H1 (cell line): ENCODE measurements around the gene PEX12. TPM values are rescaled to one million over a fixed set of nuclear protein-coding genes. Genes with fewer than 3 reads are reported as not detected.

ENCODE experiments used
- CTCF ChIA-PET: fragments of 300-600 bp; sonication (Branson Sonifier 250); formaldehyde crosslinking; loops from one replicate; lab custom pipeline; 2021; ENCODE audit not compliant: partially characterized antibody; lab: Charles Lee
- POLR2A ChIA-PET: fragments of 300-600 bp; sonication (Branson Sonifier 250); formaldehyde crosslinking; loops from one replicate; lab custom pipeline; 2021; ENCODE audit warnings: inconsistent platforms; ENCODE audit not compliant: partially characterized antibody; lab: Charles Lee
- DNase-seq, 2 experiments: peaks; one replicate each; pipeline versions ENCODE4 v3.0.0 to v3.0.0-alpha.2; 2010 to 2022; ENCODE audit warnings: low spot score in 2 of 2, low read depth in 1 of 2, mixed read lengths in 1 of 2
- FAIRE-seq: peaks from 2 replicates; lab custom pipeline; 2011; peaks lifted over from hg19 to GRCh38; lab: Jason Lieb, UNC
- H2AFZ ChIP-seq: 2 replicates; pipeline ENCODE4 v1.8.1; 2012; ENCODE audit warnings: low read length, inconsistent platforms
- H2AK5ac ChIP-seq: 2 replicates; pipeline ENCODE4 v1.6.1; 2013; ENCODE audit warnings: low read depth, low read length
- H2BK120ac ChIP-seq: replicated peaks from 2 replicates; pipeline ENCODE3; 2013; ENCODE audit warnings: low read depth, low read length, inconsistent platforms
- H2BK12ac ChIP-seq: 2 replicates; pipeline ENCODE4 v1.6.1; 2013; ENCODE audit warnings: low read depth, low read length
- H2BK15ac ChIP-seq: 2 replicates; pipeline ENCODE4 v1.6.1; 2013; ENCODE audit warnings: low read length
- H2BK20ac ChIP-seq: 2 replicates; pipeline ENCODE4 v1.6.1; 2013; ENCODE audit warnings: low read length
- H2BK5ac ChIP-seq: 2 replicates; pipeline ENCODE4 v1.6.1; 2013; ENCODE audit warnings: low read depth, low read length
- H3K14ac ChIP-seq: 2 replicates; pipeline ENCODE4 v1.6.1; 2013; ENCODE audit warnings: inconsistent platforms; ENCODE audit not compliant: insufficient read length
- H3K18ac ChIP-seq: 2 replicates; pipeline ENCODE4 v1.6.1; 2013; ENCODE audit warnings: low read length; ENCODE audit errors: extremely low read depth
- H3K23ac ChIP-seq: 2 replicates; pipeline ENCODE4 v1.6.1; 2013; ENCODE audit warnings: inconsistent platforms; ENCODE audit not compliant: insufficient read length
- H3K23me2 ChIP-seq: 2 replicates; pipeline ENCODE4 v1.6.1; 2013; ENCODE audit warnings: low read depth, low read length
- H3K27ac ChIP-seq: 2 replicates; pipeline ENCODE4 v1.6.1; 2011; ENCODE audit warnings: low read depth, low read length, inconsistent platforms
- H3K27me3 ChIP-seq, 4 experiments: replicated peaks in 1 of 4; 1 replicate in 1 of 4; 2 replicates in 3 of 4; pipeline versions ENCODE4 v1.6.1 to v1.8.1; 2011 to 2013; ENCODE audit warnings: low read length in 3 of 4, mild to moderate bottlenecking in 3 of 4, inconsistent platforms in 2 of 4, mixed read lengths in 2 of 4, moderate library complexity in 1 of 4; ENCODE audit not compliant: control insufficient read depth in 3 of 4, insufficient read depth in 3 of 4; ENCODE audit errors: extremely low read depth in 1 of 4
- H3K36me3 ChIP-seq, 4 experiments: 2 replicates each; pipeline versions ENCODE4 v1.6.1 to v1.8.1; 2011 to 2013; ENCODE audit warnings: mild to moderate bottlenecking in 4 of 4, low read length in 3 of 4, moderate library complexity in 2 of 4, control low read depth in 1 of 4, inconsistent platforms in 1 of 4; ENCODE audit not compliant: insufficient read depth in 4 of 4, control insufficient read depth in 2 of 4
- H3K4ac ChIP-seq: replicated peaks from 2 replicates; pipeline ENCODE3; 2013; ENCODE audit warnings: low read length, low read depth, mixed read lengths, inconsistent platforms; ENCODE audit not compliant: insufficient read length
- H3K4me1 ChIP-seq, 4 experiments: replicated peaks in 1 of 4; 1 replicate in 1 of 4; 2 replicates in 3 of 4; pipeline versions ENCODE4 v1.6.1 to v1.8.1; 2011 to 2013; ENCODE audit warnings: low read length in 3 of 4, inconsistent platforms in 2 of 4, mixed read lengths in 1 of 4; ENCODE audit not compliant: insufficient read depth in 4 of 4, control insufficient read depth in 3 of 4
- H3K4me2 ChIP-seq, 2 experiments: 2 replicates each; pipeline versions ENCODE4 v1.6.1 to v1.8.1; 2011 to 2013; ENCODE audit warnings: low read depth in 2 of 2, low read length in 2 of 2, control low read depth in 1 of 2, inconsistent platforms in 1 of 2, mild to moderate bottlenecking in 1 of 2; ENCODE audit not compliant: insufficient read depth in 1 of 2
- H3K4me3 ChIP-seq, 4 experiments: fragments of 200-600, 300-600 bp in 1 of 4; sonication (generic), shearing (Covaris generic), sonication (Bioruptor Twin) in 1 of 4; 2 replicates each; pipeline versions ENCODE4 v1.5.1 to v1.8.1; 2011 to 2016; ENCODE audit warnings: low read length in 4 of 4, low read depth in 3 of 4, control low read depth in 2 of 4, inconsistent platforms in 2 of 4, mild to moderate bottlenecking in 2 of 4, mixed read lengths in 1 of 4, moderate library complexity in 1 of 4; ENCODE audit not compliant: insufficient read depth in 2 of 4; ENCODE audit errors: extremely low read depth in 1 of 4
- H3K56ac ChIP-seq: replicated peaks from 2 replicates; pipeline ENCODE3; 2013; ENCODE audit warnings: low read depth, mild to moderate bottlenecking, mixed read lengths, low read length, inconsistent platforms; ENCODE audit not compliant: insufficient read length
- H3K79me1 ChIP-seq: 2 replicates; pipeline ENCODE4 v1.6.1; 2013; ENCODE audit warnings: low read depth, low read length, control low read depth
- H3K79me2 ChIP-seq, 2 experiments: 2 replicates each; pipeline versions ENCODE4 v1.6.1 to v1.8.1; 2012 to 2013; ENCODE audit warnings: low read length in 2 of 2, mild to moderate bottlenecking in 2 of 2, inconsistent platforms in 1 of 2; ENCODE audit not compliant: insufficient read depth in 2 of 2, control insufficient read depth in 1 of 2
- H3K9ac ChIP-seq, 4 experiments: replicated peaks in 1 of 4; 1 replicate in 1 of 4; 2 replicates in 3 of 4; pipeline versions ENCODE4 v1.6.1 to v1.8.1; 2011 to 2013; ENCODE audit warnings: low read depth in 3 of 4, low read length in 3 of 4, control low read depth in 2 of 4, mild to moderate bottlenecking in 2 of 4, moderate library complexity in 2 of 4, inconsistent platforms in 1 of 4; ENCODE audit errors: extremely low read depth in 1 of 4
- H3K9me3 ChIP-seq, 2 experiments: 2 replicates each; pipeline versions ENCODE4 v1.6.1 to v1.8.1; 2012 to 2013; ENCODE audit warnings: mild to moderate bottlenecking in 2 of 2, moderate library complexity in 2 of 2, control low read depth in 1 of 2, inconsistent platforms in 1 of 2, low read depth in 1 of 2, low read length in 1 of 2, mixed read lengths in 1 of 2; ENCODE audit not compliant: insufficient read depth in 2 of 2
- H4K20me1 ChIP-seq, 2 experiments: replicated peaks in 1 of 2; 2 replicates each; pipeline versions ENCODE3 to v1.8.1; 2011 to 2013; ENCODE audit warnings: inconsistent platforms in 2 of 2, low read length in 2 of 2, mild to moderate bottlenecking in 1 of 2; ENCODE audit not compliant: insufficient read depth in 2 of 2, control insufficient read depth in 1 of 2
- H4K5ac ChIP-seq: 2 replicates; pipeline ENCODE4 v1.6.1; 2013; ENCODE audit warnings: low read length, low read depth, mixed read lengths, inconsistent platforms; ENCODE audit not compliant: insufficient read length
- H4K8ac ChIP-seq: 2 replicates; pipeline ENCODE4 v1.8.0; 2013; ENCODE audit warnings: mild to moderate bottlenecking, moderate library complexity, low read length, inconsistent platforms; ENCODE audit not compliant: insufficient read depth; ENCODE audit errors: extremely low read depth
- H4K91ac ChIP-seq: replicated peaks from 2 replicates; pipeline ENCODE3; 2013; ENCODE audit warnings: low read length, mixed read lengths, inconsistent platforms; ENCODE audit not compliant: insufficient read length
- ASH2L ChIP-seq: fragments of 200-600, 300-600 bp; sonication (generic); IDR thresholded peaks from one replicate; pipeline ENCODE4 v1.7.1; 2017; ENCODE audit warnings: low read length
- BRCA1 ChIP-seq: IDR thresholded peaks from 2 replicates; pipeline ENCODE4 v1.6.1; 2012; ENCODE audit warnings: low read depth, low read length, improper control_type of control experiment
- CBX8 ChIP-seq: fragments of 300-800, 300-1000 bp; sonication (generic); IDR thresholded peaks from 2 replicates; pipeline ENCODE4 v1.7.1; 2016; ENCODE audit warnings: low read depth, low read length, borderline replicate concordance
- CHD2 ChIP-seq: IDR thresholded peaks from 2 replicates; pipeline ENCODE4 v1.6.1; 2012; ENCODE audit warnings: low read length, improper control_type of control experiment
- EGR1 ChIP-seq: IDR thresholded peaks from 2 replicates; pipeline ENCODE4 v1.6.1; 2011; ENCODE audit warnings: low read depth, low read length, borderline replicate concordance
- EP300 ChIP-seq, 2 experiments: IDR thresholded peaks; 1 replicate in 1 of 2; 2 replicates in 1 of 2; pipeline ENCODE4 v1.6.1; 2011 to 2012; ENCODE audit warnings: low read depth in 2 of 2, low read length in 2 of 2, mild to moderate bottlenecking in 2 of 2, borderline replicate concordance in 1 of 2, inconsistent platforms in 1 of 2, moderate library complexity in 1 of 2
- HDAC6 ChIP-seq: IDR thresholded peaks from one replicate; pipeline ENCODE4 v1.7.1; 2012; ENCODE audit warnings: low read depth, mild to moderate bottlenecking, inconsistent platforms, low read length, moderate library complexity
- JUN ChIP-seq: IDR thresholded peaks from 2 replicates; pipeline ENCODE4 v1.6.1; 2011; ENCODE audit warnings: low read depth, mild to moderate bottlenecking, improper control_type of control experiment, low read length
- KDM1A ChIP-seq: fragments of 200-600, 300-600 bp; sonication (generic); IDR thresholded peaks from 2 replicates; pipeline ENCODE4 v1.7.1; 2016; ENCODE audit warnings: mild to moderate bottlenecking, low read length, borderline replicate concordance
- POLR2A ChIP-seq, 2 experiments: IDR thresholded peaks; 1 replicate in 1 of 2; 2 replicates in 1 of 2; pipeline ENCODE4 v1.6.1; 2011; ENCODE audit warnings: low read depth in 2 of 2, low read length in 2 of 2, mild to moderate bottlenecking in 2 of 2; ENCODE audit errors: control extremely low read depth in 1 of 2
- SAP30 ChIP-seq: fragments of 300-600 bp; sonication (generic); IDR thresholded peaks from 2 replicates; pipeline ENCODE4 v1.7.1; 2012; ENCODE audit warnings: low read length, moderate library complexity, mild to moderate bottlenecking, inconsistent platforms; ENCODE audit not compliant: insufficient read depth, insufficient replicate concordance
- SIN3A ChIP-seq, 2 experiments: IDR thresholded peaks in 1 of 2; conservative IDR thresholded peaks in 1 of 2; 2 replicates each; pipeline ENCODE4 v1.6.1; 2011 to 2012; ENCODE audit warnings: low read length in 2 of 2, improper control_type of control experiment in 1 of 2, low read depth in 1 of 2, mild to moderate bottlenecking in 1 of 2
- SP1 ChIP-seq: IDR thresholded peaks from 2 replicates; pipeline ENCODE4 v1.6.1; 2011; ENCODE audit warnings: low read depth, low read length
- WGBS, 2 experiments: shearing (Covaris generic) in 1 of 2; methylation state at CpG; one replicate each; pipeline versions ENCODE4 v1.1.6 to v1.1.7; 2013 to 2015; ENCODE audit warnings: low lambda C conversion rate in 2 of 2, mixed read lengths in 2 of 2, inconsistent platforms in 1 of 2, low coverage in 1 of 2, missing lambda C conversion rate in 1 of 2; ENCODE audit not compliant: insufficient replicate concordance in 2 of 2, insufficient coverage in 1 of 2, insufficient read length in 1 of 2; ENCODE audit errors: extremely low coverage in 1 of 2, missing lambda C conversion rate in 1 of 2; 5-methylcytosine and 5-hydroxymethylcytosine counted together
- polyA plus RNA-seq, 7 experiments: library from polyadenylated mRNA; depleted of rRNA in 3 of 7; stranded (reverse) in 5 of 7; unstranded in 2 of 7; fragments of >200 nt in 5 of 7; fragments of 200-250 nt in 2 of 7; gene quantifications; 1 replicate in 5 of 7; 2 replicates in 1 of 7; 4 replicates in 1 of 7; pipeline versions ENCODE4 v1.2.1 to v1.2.3, GENCODE V29; 2011 to 2013; ENCODE audit warnings: missing spikeins in 2 of 7, mixed read lengths in 2 of 7
- total RNA-seq: library from RNA; stranded (reverse); fragmentation: NEBNext Ultra II Directional; extraction: Animal tissue kit (Norgen Biotek cat#: 25700); gene quantifications from 2 replicates; pipeline ENCODE4 v1.2.1, GENCODE V29; 2021
- TF ChIP-seq, protein P1 (sequence below): IDR thresholded peaks from 2 replicates; pipeline ENCODE4 v1.6.1; 2011; ENCODE audit warnings: low read depth, mild to moderate bottlenecking, low read length; ENCODE audit not compliant: insufficient read depth

Gene PEX12
- total and polyA plus RNA-seq, 2 of the 8 experiments (the other 6 are each of a cell fraction or from before 2014, with no cell fraction given) = 3.0 to 5.9 TPM

DNA sequence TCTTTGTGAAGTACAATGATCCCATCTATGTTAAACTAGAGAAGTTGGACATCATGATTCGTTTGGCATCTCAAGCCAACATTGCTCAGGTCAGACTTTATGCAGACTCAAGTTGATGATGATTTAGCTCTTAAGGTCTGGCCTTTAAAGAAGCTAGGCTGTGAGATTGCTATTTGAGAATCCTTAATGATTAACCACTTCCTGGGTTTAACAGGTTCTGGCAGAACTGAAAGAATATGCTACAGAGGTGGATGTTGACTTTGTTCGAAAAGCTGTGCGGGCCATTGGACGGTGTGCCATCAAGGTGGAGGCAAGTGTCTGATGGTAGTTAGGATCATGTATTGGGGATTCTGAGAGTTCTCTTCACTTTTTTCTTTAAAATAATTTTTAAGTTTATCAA lies 49.0 kb upstream of the PEX12 start:
- Histone ChIP-seq H3K9me3 (no peaks in the 10 kb centered on the region), H3K18ac (no peak overlapping the region), H2BK12ac (no peak overlapping the region), H4K8ac (no peak overlapping the region), H3K27ac (no peak overlapping the region), H3K4me1 (no peaks in the 10 kb centered on the region), H2AFZ (no peak overlapping the region), H3K79me2 (no peaks in the 10 kb centered on the region), H4K20me1 (peaks cover 3 to 5% of the 10 kb centered on the region in 2 experiments), H3K4ac (no peak overlapping the region), H3K36me3 (peaks cover 0 to 54% (median 29%) of the 10 kb centered on the region in 4 experiments; a peak in 7 of 8 replicates), H3K23me2 (no peaks in the 10 kb centered on the region), H3K9ac (no peak overlapping the region), H2BK20ac (no peak overlapping the region), H2AK5ac (no peak overlapping the region), H2BK15ac (no peak overlapping the region), H3K56ac (no peak overlapping the region), H3K27me3 (no peaks in the 10 kb centered on the region), H4K5ac (no peak overlapping the region), H2BK120ac (no peak overlapping the region), H3K4me2 (no peak overlapping the region), H3K4me3 (no peak overlapping the region), H3K14ac (no peak overlapping the region), H4K91ac (no peak overlapping the region), H3K79me1 (no peaks in the 10 kb centered on the region), H2BK5ac (no peak overlapping the region), H3K23ac (no peak overlapping the region)
- DNase-seq (no peak), FAIRE-seq (no peak)
- ChIA-PET POLR2A (interaction anchor here (1.2 kb wide), 1 partner anchor 22 kb away, joined by 3 read pairs; no protein-coding TSS in a partner anchor), CTCF (interaction anchor here (0.9 kb wide), 1 partner anchor 120 kb away, joined by 3 read pairs; no protein-coding TSS in a partner anchor)
- WGBS, 2 experiments = 93% methylated on average over 4 of the region's 4 CpGs; no CpG with 5 or more reads in 1 of the 2 experiments
- TF ChIP-seq, protein P1, sequence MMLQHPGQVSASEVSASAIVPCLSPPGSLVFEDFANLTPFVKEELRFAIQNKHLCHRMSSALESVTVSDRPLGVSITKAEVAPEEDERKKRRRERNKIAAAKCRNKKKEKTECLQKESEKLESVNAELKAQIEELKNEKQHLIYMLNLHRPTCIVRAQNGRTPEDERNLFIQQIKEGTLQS = no peak
- TF ChIP-seq HDAC6 (no peak), KDM1A (no peak), ASH2L (no peak), SP1 (no peak), SAP30 (no peak), EP300 (IDR thresholded peaks at IDR 0.05; ENCODE audit: borderline replicate concordance in 1 of 2, low read depth in 2 of 2, low read length in 2 of 2) (no peak), SIN3A (conservative IDR thresholded peaks at IDR 0.05 in 1 of 2, IDR thresholded peaks at IDR 0.05 in 1 of 2; ENCODE audit: low read depth in 1 of 2, low read length in 2 of 2) (no peak), CHD2 (no peak), EGR1 (no peak), POLR2A (IDR thresholded peaks at IDR 0.05; ENCODE audit: control extremely low read depth in 1 of 2, low read depth in 2 of 2, low read length in 2 of 2) (no peak), CBX8 (no peak), JUN (no peak), BRCA1 (no peak)
